ENCODE data around the gene SWAP70. TPM values are rescaled to one million over a fixed set of nuclear protein-coding genes. Genes with fewer than 3 reads are reported as not detected.

Gene SWAP70
- total RNA-seq, 2 donors from 2014 or later, result 28.8 to 30.7 TPM

GRCh38 chr11:9796266-9796665 lies 132.4 kb downstream of the SWAP70 start:
- Histone ChIP-seq H3K4me1 (ENCODE audit: control insufficient read depth, insufficient read depth, low read length) (no peaks in the 10 kb centered on the region), H3K36me3 (ENCODE audit: control insufficient read depth, insufficient read depth, low read length) (no peaks in the 10 kb centered on the region), H3K27me3 (ENCODE audit: control insufficient read depth, insufficient read depth, low read length, poor library complexity, severe bottlenecking) (no peaks in the 10 kb centered on the region), H3K4me3 (ENCODE audit: low read length) (no peak overlapping the region), H3K9me3 (ENCODE audit: control insufficient read depth, low read length) (no peaks in the 10 kb centered on the region), H3K27ac (ENCODE audit: low read depth, low read length) (no peak overlapping the region), H3K9ac (ENCODE audit: extremely low read depth, low read length, poor library complexity, severe bottlenecking) (no peak overlapping the region)
- Mint-ChIP-seq H3K9me3 (no peaks in the 10 kb centered on the region), H3K4me3 (no peak overlapping the region), H3K36me3 (ENCODE audit: low read depth) (peaks cover 15% of the 10 kb centered on the region), H3K27ac (no peak overlapping the region), H3K27me3 (ENCODE audit: insufficient read depth) (no peaks in the 10 kb centered on the region), H3K4me1 (no peaks in the 10 kb centered on the region)
- no peak for DNase-seq
- TF ChIP-seq, protein P1, sequence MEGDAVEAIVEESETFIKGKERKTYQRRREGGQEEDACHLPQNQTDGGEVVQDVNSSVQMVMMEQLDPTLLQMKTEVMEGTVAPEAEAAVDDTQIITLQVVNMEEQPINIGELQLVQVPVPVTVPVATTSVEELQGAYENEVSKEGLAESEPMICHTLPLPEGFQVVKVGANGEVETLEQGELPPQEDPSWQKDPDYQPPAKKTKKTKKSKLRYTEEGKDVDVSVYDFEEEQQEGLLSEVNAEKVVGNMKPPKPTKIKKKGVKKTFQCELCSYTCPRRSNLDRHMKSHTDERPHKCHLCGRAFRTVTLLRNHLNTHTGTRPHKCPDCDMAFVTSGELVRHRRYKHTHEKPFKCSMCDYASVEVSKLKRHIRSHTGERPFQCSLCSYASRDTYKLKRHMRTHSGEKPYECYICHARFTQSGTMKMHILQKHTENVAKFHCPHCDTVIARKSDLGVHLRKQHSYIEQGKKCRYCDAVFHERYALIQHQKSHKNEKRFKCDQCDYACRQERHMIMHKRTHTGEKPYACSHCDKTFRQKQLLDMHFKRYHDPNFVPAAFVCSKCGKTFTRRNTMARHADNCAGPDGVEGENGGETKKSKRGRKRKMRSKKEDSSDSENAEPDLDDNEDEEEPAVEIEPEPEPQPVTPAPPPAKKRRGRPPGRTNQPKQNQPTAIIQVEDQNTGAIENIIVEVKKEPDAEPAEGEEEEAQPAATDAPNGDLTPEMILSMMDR (conservative IDR thresholded peaks at IDR 0.05), result no peak

DNA sequence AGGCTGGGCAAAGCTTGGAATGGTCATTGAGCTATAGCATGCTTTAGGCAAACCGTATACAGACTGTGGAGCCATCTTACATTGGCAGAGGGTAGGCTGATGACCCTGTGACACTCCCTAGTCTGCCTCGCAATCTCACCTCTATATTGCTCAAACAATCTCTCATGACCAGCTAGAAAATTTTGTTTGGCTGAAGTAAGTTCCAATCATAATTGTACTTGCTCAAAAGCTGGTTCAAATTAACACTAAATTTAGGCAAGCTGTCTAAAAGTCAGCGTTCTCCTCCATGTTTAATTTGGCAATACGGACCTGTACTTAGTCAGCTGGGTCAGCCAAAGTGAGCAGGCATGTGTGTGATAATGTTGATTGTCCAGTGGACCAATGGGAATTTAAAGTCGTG lies 133.0 kb downstream of the SWAP70 start:
- Histone ChIP-seq H3K9me3 (ENCODE audit: control insufficient read depth, low read length) (no peaks in the 10 kb centered on the region), H3K36me3 (ENCODE audit: control insufficient read depth, insufficient read depth, low read length) (no peaks in the 10 kb centered on the region), H3K4me3 (ENCODE audit: low read length) (no peak overlapping the region), H3K9ac (ENCODE audit: extremely low read depth, low read length, poor library complexity, severe bottlenecking) (no peak overlapping the region), H3K4me1 (ENCODE audit: control insufficient read depth, insufficient read depth, low read length) (no peaks in the 10 kb centered on the region), H3K27me3 (ENCODE audit: control insufficient read depth, insufficient read depth, low read length, poor library complexity, severe bottlenecking) (no peaks in the 10 kb centered on the region), H3K27ac (ENCODE audit: low read depth, low read length) (no peak overlapping the region)
- WGBS, 2 experiments (ENCODE audit: insufficient coverage in 1 of 2, insufficient read length in 1 of 2), result 95 to 98% methylated on average over 4 to 5 of the region's 5 CpGs
- Mint-ChIP-seq H3K9me3 (no peaks in the 10 kb centered on the region), H3K36me3 (ENCODE audit: low read depth) (peaks cover 12% of the 10 kb centered on the region), H3K4me3 (no peak overlapping the region), H3K27ac (no peak overlapping the region), H3K27me3 (ENCODE audit: insufficient read depth) (no peaks in the 10 kb centered on the region), H3K4me1 (no peaks in the 10 kb centered on the region)
- TF ChIP-seq, protein P1 (conservative IDR thresholded peaks at IDR 0.05), result no peak
- DNase-seq, result no peak

DNA sequence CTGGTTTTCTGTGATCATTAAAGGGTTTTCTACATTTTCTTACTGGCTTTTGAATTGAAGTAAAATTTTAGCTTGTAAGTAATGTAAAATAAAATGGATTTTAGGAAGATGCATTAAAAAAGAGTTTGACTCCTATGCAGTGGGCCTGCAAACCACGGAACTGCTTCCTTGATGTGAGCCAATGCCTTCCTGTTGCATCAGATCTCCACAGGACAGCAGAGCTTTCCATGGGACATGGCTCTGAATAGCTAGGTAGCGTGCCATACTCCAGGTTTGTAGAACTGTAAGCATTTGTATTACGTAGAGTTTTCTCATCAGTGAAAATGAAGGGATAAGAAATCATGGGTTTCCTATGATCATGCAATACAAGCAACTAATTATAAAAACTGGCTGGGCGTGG lies 133.4 kb downstream of the SWAP70 start:
- Histone ChIP-seq H3K27ac (ENCODE audit: low read depth, low read length) (no peak overlapping the region), H3K27me3 (ENCODE audit: control insufficient read depth, insufficient read depth, low read length, poor library complexity, severe bottlenecking) (no peaks in the 10 kb centered on the region), H3K4me1 (ENCODE audit: control insufficient read depth, insufficient read depth, low read length) (no peaks in the 10 kb centered on the region), H3K4me3 (ENCODE audit: low read length) (no peak overlapping the region), H3K9me3 (ENCODE audit: control insufficient read depth, low read length) (no peaks in the 10 kb centered on the region), H3K36me3 (ENCODE audit: control insufficient read depth, insufficient read depth, low read length) (no peaks in the 10 kb centered on the region), H3K9ac (ENCODE audit: extremely low read depth, low read length, poor library complexity, severe bottlenecking) (no peak overlapping the region)
- H3K4me3 Mint-ChIP-seq, result no peak overlapping the region
- 95 to 96% methylated on average over 4 of the region's 4 CpGs for WGBS, 2 experiments (ENCODE audit: insufficient coverage in 1 of 2, insufficient read length in 1 of 2)
- H3K27ac Mint-ChIP-seq, result no peak overlapping the region
- H3K9me3 Mint-ChIP-seq, result no peaks in the 10 kb centered on the region
- peaks cover 11% of the 10 kb centered on the region for H3K36me3 Mint-ChIP-seq (ENCODE audit: low read depth)
- DNase-seq, result no peak
- TF ChIP-seq, protein P1 (conservative IDR thresholded peaks at IDR 0.05), result no peak
- peaks cover 2% of the 10 kb centered on the region for H3K4me1 Mint-ChIP-seq
- no peaks in the 10 kb centered on the region for H3K27me3 Mint-ChIP-seq (ENCODE audit: insufficient read depth)
